NCI-H460 (cell line): ENCODE results near the gene ZNF784. TPM values are rescaled to one million over a fixed set of nuclear protein-coding genes. Genes with fewer than 3 reads are reported as not detected.

Experiments used
- DNase-seq: peaks from one replicate; pipeline ENCODE4 v3.0.0-alpha.2; 2016; ENCODE audit warnings: low read depth; ENCODE audit errors: extremely low read depth
- polyA plus RNA-seq: library from polyadenylated mRNA; depleted of rRNA; stranded (reverse); fragments of >200 nt; gene quantifications from 2 replicates; pipeline ENCODE4 v1.2.3, GENCODE V29; 2014; cell fraction: nucleus; rRNA removed
- total RNA-seq: library from RNA; depleted of rRNA; stranded (reverse); fragments of >200 nt; shearing (Covaris generic); gene quantifications from 2 replicates; pipeline ENCODE4 v1.2.3, GENCODE V29; 2014; rRNA removed

The ZNF784 gene, protein sequence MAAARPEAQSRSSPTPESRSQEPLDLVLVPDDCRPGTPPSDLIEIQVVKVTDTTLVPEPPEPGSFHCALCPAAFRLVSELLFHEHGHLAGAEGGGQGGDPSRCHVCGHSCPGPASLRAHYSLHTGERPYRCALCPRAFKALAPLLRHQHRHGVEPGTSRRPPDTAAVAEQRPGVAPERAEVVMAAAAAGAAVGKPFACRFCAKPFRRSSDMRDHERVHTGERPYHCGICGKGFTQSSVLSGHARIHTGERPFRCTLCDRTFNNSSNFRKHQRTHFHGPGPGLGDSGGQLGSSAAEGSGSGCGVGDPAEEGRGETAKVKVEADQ
- total RNA-seq, result 2.1 and 2.2 TPM in 2 replicates
- polyA plus RNA-seq, result 10.8 and 12.1 TPM in 2 replicates

DNA sequence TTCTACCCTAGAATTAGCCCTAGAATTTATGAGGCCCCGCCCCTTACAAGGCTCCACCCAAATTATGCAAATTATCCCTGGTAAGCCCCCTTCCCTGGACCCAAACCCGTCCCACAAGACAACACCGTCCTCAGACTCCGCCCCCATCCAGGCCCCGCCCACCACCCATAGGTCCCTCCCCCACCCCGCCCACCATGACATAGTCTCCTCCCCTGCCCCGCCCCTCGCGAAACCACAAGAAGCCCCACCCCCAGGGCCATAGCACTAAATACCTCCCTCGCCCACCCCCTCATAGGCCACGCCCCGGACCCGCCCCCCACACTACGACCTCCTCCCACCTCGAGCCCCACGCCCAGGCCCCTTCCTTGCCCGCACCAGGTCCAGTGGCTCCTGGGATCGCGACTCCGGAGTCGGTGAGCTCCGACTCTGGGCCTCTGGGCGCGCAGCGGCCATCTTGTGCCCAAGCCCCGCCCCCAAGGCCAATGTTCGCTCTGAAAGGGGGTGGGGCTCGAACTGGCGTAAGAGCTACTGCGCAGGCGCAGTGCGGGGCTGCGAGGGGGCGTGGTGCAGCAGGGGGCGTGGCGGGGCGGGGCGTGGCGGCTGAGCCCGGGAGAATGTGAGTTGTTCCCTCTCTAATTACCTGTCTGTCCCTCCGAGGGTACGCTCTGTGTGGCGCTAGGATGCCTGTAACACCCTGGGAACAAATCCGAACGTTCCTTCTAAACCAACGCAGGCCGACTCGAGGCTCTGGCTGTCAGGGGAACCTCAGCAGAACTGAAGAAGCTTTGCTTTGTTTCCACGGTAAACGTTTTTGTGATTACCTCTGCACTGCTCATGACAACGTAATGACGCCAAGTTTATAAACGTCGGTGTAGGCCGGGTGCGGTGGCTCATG, at the start of gene ZNF784:
ZNF784 (minus strand) TSS at position 458 of the 895 bp plus-strand sequence; CDS start at position 453, 5 bp downstream.
- DNase-seq, result peak; percentile 82

DNA sequence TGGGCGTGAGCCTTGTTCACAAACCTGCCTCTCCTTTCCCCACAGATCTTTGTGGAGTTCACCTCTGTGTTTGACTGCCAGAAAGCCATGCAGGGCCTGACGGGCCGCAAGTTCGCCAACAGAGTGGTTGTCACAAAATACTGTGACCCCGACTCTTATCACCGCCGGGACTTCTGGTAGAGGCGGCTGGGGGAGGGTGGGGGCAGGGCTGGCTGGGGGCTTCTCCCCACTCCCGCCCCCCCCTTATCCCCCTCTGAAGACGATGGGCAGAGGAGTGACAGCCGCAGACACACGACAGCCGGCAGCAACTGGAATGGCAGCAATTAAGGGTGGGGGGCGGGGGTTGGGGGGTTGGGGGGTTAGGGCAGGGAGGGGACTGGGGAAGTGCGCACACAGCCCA, 49.5 kb upstream of the ZNF784 start:
- DNase-seq, result no peak

DNA sequence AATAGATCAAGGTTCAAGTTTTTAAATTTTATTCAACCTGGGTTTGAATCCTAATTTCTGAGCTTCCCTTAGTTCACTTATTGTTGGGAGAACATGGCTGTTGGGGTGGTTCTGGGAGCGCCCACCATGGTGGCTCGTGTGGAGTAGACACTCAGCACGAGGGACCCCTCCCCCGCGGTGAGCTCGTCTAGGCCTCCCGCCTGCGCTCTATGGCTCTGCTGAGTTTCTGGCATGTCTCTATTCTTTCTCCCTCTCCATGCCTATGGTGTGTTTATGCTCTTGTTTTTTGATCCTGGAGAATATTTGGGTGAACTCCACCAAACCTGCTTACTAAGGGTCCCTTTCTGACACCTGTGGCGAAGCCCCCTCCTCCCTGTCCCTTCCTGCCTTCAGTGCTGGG, 49.1 kb upstream of the ZNF784 start:
- no peak for DNase-seq

DNA sequence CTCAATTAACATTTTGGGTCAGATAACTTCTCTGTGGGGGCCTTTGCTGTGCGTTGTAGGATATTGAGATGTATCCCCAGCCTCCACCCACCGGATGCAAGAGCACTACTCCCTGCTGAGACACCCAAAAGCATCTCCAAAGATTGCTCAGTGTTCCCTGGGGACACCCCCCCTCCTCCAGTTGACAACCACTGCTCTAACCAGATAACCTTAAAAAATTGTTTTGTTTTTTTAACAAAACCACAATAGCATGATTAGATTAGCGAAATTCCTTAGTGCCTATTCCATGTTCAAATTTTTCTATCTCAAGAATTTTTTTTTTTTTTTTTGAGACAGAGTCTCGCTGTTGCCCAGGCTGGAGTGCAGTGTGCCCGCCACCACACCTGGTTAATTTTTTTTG, 48.1 kb upstream of the ZNF784 start:
- DNase-seq, result no peak

DNA sequence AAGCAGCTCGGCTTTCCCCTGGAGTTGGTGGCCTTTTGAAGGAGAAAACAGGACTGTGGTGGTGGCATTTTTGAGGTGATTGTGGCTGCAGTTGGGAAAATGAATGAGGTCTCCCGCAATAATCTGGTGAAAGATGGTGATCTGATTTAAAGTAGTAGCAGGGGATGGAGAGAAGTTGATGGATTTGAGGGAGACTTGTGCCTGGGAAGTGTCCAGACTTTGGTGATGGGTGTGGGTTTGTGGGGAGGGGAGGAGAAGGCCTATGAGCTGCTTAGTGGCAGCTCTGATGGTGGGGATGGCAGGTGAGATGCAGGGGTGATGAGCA, 46.6 kb upstream of the ZNF784 start:
- DNase-seq, result no peak

DNA sequence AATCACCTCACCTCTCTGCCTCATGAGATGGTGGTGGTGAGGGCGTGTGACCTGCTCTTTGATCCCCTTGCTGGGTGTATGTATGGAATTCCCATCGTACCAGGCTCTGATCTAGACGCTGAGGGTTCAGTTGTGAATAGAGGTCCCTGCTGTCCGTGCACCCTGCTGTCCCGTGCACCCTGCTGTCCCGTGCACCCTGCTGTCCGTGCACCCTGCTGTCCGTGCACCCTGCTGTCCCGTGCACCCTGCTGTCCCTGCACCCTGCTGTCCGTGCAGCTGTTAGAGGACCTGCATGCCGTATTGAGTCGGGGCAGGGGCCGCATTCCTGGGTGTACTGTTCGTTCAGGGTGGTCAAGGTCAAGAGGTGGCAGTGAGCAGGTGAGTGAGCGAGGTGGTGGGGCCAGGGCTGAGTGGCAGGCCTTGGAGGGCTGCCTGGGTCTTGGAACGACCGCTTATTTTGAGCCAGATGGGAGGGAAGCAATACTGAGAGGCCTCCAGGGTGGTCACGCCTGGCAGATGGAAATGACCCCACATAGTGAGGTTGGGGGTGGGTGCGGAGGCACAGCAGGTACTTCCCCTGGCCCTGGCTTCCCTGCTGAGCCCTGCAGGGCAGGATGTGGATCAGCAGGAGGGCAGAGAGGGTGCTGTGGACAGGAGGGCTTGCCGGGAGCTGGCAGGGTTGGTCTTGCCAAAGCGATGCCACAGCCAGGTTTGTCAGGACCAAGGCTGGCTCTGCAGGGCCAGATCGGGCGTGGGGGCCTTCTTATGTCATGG, 46.1 kb upstream of the ZNF784 start:
- no peak for DNase-seq

DNA sequence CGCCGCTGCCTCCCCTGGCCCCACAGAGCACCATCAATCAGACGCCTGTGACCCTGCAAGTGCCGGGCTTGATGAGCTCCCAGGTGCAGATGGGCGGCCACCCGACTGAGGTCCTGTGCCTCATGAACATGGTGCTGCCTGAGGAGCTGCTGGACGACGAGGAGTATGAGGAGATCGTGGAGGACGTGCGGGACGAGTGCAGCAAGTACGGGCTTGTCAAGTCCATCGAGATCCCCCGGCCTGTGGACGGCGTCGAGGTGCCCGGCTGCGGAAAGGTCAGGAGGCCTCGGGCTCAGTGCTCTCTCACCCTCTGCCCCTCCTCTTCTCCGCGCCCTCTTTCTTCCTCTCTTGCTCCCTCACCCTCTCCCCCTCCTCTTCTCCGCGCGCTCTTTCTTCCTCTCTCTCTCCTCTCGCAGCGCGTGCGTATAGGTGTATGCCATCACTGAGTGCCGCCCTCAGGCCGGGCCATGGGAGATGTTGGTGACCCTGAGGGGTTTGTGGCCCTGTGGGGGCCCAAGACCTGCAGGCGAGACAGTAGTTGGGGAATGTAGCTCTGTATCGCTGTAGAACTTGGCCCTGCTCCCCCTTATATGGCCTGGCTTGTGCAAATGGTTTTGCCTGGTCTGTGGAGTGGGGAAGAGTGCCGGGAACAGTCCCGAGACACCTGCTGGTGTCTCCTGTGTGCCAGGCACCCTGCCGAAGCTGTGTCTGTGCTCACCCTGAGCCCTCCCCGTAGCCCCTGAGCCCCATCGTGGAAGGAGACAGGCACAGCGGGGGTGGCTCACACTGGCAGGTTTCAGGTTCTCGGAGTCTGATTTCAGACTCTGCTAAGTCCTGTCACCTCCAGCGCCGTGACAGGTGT, 45.3 kb upstream of the ZNF784 start:
- DNase-seq, result no peak

DNA sequence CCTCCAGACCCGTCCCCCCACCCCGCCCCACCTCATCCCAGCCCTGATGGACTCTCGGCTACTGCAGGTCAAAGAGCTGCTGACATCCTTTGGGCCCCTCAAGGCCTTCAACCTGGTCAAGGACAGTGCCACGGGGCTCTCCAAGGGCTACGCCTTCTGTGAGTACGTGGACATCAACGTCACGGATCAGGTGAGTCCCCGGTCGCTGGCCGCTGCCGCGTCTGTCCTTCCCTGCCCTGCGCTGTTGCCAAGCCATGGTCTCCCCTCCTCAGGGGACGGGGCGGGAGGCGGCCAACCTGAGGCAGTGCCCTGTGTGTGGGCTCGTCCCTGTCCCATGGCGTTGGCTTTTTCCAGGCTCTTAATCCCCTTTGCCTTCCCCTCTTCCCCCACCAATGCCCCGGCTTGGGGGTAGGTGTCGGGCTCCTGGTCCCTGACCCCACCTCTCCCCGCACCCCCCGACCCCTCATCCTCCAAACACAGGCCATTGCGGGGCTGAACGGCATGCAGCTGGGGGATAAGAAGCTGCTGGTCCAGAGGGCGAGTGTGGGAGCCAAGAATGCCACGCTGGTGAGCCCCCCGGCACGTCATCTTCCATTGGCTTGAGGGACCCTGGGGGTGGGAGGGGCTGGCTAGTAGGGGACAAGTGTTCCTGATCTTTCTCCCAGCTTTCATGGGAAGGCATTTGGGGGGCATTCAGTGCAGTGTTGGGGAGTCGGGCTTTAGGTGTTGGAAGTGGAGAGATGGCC, 44.4 kb upstream of the ZNF784 start:
- DNase-seq, result no peak

DNA sequence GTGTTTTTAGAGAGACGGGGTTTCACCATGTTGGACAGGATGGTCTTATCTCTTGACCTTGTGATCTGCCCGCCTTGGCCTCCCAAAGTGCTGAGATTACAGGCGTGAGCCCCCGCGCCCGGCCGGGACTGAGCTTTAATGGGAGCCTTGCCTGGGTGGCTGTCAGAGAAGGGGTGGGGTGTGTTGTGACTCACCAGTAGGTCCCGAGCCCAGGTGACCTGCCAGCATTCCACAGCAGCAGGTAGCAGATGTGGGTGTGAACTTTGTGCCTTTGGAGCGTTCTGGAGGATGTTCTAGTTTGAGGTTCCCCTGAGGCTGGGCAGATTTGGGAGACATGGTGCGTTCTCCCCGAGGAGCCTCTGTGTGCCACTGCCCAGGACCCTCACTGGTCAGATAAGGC, 43.6 kb upstream of the ZNF784 start:
- no peak for DNase-seq

DNA sequence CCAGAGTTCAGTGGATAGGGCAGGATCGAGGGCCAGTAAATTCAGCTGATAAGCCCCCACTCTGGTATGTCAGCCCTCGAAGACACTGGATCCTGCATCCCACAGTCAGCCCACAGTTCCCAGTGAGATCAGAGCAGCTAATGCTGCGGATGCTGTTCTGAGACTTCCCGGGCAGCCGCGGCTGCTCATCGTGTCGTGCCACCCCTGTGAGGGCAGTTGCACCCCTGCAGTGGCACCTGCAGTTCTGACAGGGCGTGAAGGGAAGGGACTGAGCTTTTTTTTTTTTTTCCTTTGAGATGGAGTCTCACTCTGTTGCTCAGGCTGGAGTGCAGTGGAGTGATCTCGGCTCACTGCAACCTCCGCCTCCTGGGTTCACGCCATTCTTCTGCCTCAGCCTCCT, 43.1 kb upstream of the ZNF784 start:
- no peak for DNase-seq

DNA sequence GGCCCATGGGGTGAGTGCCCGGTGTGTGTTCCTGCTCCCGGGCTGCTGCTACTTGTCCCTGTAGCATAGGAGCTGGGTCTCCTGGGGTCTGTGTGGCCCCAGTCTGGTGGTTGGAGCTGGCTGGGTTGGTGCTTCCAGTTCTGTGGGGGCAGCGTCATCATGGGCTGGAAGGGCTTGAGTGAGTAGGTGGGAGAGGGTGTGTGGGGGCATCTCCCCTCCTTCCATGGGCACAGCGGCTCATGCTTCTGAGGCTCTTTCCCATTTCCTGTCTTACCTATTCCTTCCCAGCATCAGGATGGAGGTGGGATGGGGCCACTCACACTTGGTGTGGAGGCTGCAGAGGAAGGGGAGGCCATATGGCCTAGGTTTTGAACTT, 42.6 kb upstream of the ZNF784 start:
- no peak for DNase-seq

DNA sequence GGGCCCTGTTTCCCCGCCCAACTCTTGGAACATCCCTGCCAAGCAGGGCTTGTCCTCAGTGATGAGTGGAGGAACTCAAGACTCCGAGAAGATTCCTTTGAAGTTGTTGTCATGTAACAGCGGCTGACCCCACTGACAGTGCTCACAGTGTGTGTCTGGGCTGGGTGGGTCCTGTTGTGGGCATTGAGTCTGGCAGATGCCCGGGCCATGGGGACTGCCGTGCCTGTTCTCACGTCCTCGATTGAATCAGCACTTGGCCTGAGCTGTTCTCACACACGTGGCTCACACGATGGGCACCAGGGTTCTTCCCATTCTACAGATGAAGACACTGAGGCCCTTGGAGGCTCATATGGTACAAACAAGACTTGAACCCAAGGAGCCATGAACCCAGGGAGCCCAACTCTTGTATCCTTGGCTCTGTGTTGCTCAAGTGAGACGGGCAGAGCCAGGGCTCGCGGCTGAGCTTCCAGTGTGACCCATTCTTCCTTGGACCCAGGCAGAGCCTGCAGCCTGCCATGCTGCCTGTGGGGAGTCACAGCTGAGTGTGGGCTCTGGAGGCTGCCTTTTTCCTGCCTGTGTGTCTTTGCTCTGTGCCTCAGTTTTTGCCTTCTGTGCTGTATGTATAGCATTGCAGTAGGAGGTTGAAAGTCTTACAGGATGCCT, 42.1 kb upstream of the ZNF784 start:
- no peak for DNase-seq

DNA sequence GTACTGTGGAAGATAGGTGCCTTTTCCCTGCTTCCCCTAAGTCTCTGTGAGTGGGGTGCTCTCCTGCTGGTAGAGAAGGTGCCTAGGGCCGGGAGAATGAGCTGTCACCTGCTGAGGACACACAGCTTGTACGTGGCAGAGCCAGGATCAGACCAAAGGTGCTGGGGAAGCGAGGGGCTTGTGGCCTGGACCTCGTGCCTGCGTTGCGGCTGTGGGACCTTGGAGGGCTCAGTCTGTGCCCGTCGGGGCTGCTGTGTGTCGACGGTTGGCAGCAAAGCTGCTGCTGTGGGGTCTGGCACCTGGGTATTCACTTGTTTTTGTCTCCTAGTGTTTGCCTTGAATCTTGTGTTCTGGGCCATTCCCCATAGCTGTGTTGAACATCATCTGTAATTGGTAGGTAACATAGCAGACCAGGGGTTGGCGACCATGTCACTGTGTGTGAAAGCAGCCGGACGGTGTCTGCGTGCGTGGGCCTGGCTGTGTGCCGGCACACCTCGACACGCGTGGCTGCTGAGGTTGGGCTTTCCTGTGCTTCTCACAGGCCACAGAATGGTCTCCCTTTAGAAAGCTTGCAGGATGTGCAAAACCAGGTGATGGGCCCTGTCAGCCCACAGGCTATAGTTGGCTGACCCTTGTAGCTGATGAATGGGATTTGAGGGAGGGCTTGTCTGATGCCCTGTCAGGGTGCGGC, 39.6 kb upstream of the ZNF784 start:
- no peak for DNase-seq

DNA sequence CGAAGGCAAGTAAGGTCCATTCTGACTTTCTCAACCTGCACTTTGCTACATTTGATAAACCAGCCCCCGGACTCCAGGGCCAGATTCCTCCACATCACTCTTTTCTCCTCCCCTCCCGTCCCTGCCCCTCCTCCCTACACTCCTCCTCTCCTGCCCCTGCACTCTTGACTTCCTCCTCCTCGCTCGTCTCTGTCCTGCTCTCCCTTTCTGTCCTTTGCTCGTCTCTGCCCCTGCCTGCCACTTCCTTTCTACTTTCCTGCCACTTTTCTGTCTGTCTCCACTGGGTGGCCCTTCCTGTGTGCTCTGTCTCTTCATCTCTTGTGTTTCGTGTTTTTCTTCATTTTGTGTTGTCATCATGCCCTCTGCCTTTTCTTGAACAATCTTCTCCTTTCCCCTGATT, 37.5 kb upstream of the ZNF784 start:
- no peak for DNase-seq

DNA sequence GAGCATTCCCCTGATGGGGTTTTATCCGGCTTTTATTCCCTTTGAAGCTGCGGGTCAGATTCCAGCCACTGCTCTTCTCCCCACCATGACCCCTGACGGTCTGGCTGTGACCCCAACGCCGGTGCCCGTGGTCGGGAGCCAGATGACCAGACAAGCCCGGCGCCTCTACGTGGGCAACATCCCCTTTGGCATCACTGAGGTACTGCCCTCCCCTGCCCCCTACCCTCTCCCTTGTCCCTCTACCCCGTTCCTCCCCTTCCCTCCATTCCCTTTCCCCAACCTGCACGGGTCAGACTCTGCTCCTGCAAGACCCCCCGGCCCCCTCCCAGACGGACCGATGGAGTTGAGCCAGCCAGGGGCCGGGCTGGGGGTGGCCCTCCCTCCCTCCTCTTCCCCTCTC, 36.6 kb upstream of the ZNF784 start:
- no peak for DNase-seq

DNA sequence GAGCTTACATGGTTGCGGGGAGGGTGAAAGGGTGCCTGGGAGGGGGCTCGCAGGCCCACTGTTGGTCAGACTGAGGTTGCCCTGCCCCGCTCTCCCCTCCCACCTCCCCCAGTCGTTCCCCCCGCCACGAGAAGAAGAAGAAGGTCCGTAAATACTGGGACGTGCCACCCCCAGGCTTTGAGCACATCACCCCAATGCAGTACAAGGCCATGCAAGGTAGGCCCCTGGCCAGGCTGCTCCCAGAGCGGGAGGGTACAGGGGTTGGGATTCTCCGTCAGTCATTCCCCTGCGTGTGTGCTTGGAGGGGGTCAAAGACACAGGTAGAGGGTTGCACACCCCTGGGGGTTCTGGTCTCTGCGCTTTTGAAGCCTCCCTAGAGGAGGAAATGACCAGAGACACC, 36.0 kb upstream of the ZNF784 start:
- DNase-seq, result no peak

DNA sequence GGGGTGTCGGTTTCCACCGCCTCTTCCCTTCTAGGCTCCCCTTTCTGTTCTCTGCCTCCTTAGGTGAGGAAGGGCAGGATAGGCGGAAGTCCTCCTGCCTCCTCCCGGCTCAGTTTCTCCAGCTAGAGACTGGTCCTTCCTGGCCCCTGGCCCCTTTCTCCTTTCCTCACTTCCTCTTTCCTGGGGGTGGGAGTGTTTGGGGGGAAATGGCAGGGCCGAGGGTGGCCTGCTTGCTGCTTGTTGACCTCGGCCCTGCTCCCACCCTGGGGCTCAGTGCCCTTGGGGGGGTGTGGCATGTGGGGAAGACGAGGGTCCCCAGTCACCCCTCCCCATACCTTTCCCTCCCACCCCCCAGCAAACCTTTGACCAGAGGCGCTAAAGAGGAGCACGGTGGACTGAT, 35.5 kb upstream of the ZNF784 start:
- DNase-seq, result no peak

DNA sequence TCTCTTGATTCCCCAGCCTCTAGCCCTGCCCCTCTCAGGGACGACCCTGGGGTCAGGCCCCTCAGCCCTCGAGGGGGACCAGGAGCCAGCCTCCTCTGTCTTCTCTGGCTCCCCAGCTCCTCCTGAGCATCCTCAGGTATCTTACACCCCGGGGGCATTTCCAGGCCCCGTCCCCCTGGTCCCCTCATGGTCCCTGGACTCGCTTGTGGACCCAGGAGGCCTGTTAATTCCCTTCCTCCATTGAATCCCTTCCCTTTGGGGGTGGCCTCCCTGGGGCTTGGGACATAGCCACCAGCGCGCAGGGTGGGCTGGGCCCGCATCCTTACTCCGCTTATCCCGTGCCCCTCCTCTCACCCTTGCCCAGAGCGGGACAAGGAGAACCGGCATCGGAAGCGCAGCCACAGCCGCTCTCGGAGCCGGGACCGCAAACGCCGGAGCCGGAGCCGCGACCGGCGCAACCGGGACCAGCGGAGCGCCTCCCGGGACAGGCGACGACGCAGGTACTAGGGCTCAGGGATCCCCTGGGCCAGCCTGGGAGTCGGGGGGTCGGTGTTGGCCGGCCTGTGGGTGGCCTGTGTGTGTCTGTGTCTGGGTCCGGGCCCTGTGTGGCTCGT, 34.6 kb upstream of the ZNF784 start:
- no peak for DNase-seq
